ENCODE measurements around the gene CCDC192.
A peak's percentile ranks its signal among the peaks of the same experiment; 100 is the strongest.

- TF ChIP-seq POLR2A (IDR thresholded peaks at IDR 0.05) (no peak), CTCF (IDR thresholded peaks at IDR 0.05) (peak; percentile 39 to 47 (median 43)), POLR2AphosphoS5 (IDR thresholded peaks at IDR 0.05) (no peak), EP300 (IDR thresholded peaks at IDR 0.05; ENCODE audit: low read depth) (no peak)
Measured at GRCh38 chr5:127746756-127747155, 43.6 kb downstream of the CCDC192 start.

All from transverse colon (tissue), 4 donors.